Esophagus squamous epithelium (tissue), 4 donors: ENCODE data around the gene NR1H3.

Experiments used
- CTCF ChIP-seq, 6 experiments: fragments of 450-650 bp in 4 of 6; fragments of 200-600 bp in 2 of 6; sonication (generic) in 2 of 6; IDR thresholded peaks; one replicate each; pipeline ENCODE4 v1.5.1; 2016 to 2019; ENCODE audit warnings: antibody characterized with exemption in 6 of 6, mild to moderate bottlenecking in 4 of 6, moderate library complexity in 4 of 6
- POLR2A ChIP-seq, 4 donors: fragments of 450-650 bp; IDR thresholded peaks; one replicate each; pipeline ENCODE4 v1.6.1; 2017; ENCODE audit warnings: antibody characterized with exemption in 4 of 4, mild to moderate bottlenecking in 4 of 4, moderate library complexity in 3 of 4

DNA sequence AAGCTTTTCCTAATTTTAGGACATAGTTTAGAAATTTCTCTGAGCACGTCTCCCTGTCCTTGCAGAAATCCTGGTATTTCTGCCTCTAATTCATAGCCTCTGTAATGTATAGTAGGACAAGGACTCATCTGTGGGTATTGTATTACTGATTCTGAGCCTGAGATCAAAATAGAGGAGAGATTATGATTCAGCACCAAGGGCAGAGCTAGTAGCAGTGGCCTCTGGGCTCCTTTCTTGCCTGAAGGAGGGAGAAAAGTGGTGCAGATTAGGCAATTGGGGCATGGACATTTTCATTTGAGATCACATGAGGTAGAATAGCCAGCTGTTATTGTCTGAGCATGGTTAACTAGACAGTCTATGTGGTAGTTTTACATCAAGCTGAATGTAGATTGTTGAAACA, 14.9 kb downstream of the NR1H3 start:
- TF ChIP-seq CTCF (IDR thresholded peaks at IDR 0.05) (no peak), POLR2A (IDR thresholded peaks at IDR 0.05) (no peak)
